GM19455 (cell line): Measurements from ENCODE around the gene TNFRSF1A.

Experiments
- ATAC-seq: cut with Tn5 transposase; IDR thresholded peaks from one replicate; pipeline ENCODE4 v1.9.1; 2021; ENCODE audit not compliant: unreplicated experiment

Gene TNFRSF1A

DNA sequence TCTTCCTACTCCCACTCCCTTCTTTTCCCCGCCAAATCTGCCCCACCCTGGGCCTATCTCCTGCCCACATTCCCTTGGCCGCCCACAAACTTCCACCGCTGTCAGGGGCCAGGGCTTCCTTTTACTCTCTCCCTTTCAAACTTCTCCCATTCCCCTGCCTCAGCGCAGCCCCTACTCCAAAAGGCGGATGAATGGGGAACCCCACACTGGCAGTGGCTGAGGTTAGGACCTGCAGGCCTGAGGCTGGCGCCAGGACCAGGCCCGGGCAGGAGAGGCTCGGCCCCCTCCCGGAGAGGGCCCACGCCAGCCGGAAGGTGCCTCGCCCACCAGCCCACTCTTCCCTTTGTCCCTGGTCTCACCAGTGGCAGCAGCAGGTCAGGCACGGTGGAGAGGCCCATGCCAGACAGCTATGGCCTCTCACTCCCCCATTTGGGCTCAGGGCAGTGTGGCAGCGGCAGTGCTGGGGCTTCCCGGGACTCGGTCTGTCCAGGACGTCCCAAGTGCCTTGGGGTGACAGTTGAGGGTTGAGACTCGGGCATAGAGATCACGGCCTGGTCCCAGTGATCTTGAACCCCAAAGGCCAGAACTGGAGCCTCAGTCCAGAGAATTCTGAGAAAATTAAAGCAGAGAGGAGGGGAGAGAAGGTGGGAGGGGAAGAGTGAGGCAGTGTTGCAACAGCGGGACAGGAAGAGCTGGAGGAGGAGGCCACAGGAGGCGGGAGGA lies at the start of gene TNFRSF1A:
Gene TNFRSF1A (minus strand): TSS at position 660 of the 723 bp plus-strand sequence. CDS start 262 bp downstream, at position 398.
- ATAC-seq, result no peak

- no peak for ATAC-seq
Observed at GRCh38 chr12:6391013-6391412, 49.1 kb upstream of the TNFRSF1A start.

DNA sequence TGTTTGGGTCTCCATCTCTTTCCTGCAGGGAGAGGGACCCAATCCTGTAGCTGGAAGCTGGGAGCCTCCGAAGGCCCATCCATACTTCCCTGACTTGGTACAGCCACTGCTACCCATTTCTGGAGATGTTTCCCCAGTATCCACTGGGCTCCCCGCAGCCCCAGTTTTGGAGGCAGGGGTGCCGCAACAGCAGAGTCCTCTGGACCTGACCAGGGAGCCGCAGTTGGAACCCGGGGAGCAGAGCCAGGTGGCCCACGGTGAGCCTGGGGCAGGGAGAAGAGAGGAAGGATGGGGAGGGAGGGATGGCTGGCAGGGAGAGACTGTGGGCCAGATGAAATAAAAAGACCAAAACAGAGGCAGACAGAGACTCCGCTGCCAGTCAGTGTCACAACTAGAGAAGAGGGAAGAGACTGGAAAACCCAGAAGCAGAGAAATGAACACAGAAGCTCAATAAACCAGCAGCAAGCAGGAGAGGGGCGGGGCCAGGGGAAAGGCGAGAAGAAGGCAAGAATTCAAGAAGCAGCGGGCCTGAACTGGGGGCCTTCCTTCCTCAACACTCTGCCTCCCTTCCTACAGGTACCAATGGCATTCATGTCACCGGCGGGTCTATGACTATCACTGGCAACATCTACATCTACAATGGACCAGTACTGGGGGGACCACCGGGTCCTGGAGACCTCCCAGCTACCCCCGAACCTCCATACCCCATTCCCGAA lies 48.4 kb upstream of the TNFRSF1A start:
- no peak for ATAC-seq

- no peak for ATAC-seq
Observed at GRCh38 chr12:6387541-6387940, 45.7 kb upstream of the TNFRSF1A start.

DNA sequence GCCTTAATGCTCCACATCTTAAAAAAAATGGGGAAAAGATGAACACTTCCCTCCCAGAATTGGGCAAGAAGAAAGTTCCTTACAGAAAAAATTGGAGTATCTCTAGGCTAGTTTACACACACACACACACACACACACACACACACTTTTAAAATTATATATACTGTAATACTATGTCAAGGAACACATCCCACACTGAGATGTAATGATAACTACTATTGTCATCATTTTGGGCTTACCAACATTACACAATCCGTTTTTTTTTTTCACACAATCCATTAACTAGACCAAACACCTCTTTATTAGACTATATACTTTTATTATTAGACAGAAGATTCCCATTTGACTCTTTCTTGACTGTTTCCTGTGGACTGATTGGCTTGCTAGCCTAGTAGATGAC lies 44.6 kb upstream of the TNFRSF1A start:
- no peak for ATAC-seq

- no peak for ATAC-seq
Observed at GRCh38 chr12:6386038-6386437, 44.2 kb upstream of the TNFRSF1A start.

DNA sequence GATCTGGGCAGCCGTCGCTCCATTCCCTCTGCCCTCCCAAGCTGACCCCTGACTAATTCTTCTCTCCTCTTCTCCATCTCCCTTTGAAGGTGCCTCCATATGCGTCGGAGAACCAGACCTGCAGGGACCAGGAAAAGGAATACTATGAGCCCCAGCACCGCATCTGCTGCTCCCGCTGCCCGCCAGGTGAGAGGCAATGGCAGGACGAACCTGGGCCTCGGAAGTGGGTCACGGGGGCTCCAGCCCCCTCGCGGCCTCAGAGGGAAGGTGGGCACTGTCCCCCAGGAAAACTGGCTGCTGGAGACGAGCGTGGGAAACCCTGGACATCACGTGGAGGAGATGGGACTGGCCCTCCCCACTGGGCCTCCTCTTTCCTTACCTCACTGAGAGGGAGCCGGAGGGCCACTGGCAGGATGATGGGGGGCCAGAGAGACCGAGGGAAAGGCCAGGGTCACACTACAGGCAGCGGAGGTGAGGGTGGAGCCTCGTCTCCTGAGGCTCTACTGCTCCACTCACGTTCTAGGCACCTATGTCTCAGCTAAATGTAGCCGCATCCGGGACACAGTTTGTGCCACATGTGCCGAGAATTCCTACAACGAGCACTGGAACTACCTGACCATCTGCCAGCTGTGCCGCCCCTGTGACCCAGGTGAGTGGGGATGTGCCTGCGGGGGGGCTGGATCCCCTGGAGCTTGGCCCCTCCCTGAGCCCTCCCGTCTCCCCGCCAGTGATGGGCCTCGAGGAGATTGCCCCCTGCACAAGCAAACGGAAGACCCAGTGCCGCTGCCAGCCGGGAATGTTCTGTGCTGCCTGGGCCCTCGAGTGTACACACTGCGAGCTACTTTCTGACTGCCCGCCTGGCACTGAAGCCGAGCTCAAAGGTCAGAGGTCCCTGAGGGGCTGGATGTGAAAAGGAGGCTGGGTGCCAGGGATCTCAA lies 42.9 kb upstream of the TNFRSF1A start:
- no peak for ATAC-seq

DNA sequence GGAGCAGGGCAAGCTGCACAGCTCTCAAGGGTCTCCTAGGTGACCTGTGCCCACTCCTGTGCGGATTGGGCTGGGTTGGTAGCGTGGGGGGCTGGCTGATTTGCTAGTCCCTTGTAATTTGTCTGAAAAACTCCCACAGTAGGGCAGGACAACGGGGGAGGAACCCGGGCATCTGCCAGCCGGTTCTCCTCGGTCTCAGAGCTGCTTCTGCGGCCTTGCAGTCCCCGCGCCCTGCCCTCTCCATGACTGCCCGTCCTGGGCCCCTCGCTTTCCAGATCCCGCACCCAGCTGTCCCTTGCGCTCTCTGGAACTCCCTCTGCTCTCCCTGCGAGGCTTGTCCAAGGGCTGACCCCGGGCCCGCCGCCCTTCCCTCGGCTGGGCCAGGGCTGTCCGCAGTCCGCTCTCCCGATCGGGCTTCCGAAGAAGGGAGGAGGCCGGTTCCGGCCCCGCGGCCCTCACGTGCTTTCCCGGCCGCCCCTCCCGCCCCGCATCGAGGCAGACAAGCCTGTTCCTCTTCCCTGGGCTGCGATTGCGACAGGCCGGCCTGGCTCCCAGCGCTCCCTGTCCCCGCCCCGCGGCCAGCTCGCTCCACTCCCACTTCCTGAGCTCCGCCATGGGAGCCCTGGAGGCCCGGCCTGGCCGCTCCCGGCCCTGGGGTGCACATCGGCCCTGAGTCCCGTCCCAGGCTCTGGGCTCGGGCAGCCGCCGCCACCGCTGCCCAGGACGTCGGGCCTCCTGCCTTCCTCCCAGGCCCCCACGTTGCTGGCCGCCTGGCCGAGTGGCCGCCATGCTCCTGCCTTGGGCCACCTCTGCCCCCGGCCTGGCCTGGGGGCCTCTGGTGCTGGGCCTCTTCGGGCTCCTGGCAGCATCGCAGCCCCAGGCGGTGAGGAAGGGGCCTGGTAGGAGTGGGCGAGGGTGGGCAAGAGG lies 42.0 kb upstream of the TNFRSF1A start, which contains the start of gene LTBR:
Gene LTBR (plus strand): TSS at position 591 of the 927 bp plus-strand sequence. CDS start 197 bp downstream, at position 788.
- ATAC-seq, result no peak

DNA sequence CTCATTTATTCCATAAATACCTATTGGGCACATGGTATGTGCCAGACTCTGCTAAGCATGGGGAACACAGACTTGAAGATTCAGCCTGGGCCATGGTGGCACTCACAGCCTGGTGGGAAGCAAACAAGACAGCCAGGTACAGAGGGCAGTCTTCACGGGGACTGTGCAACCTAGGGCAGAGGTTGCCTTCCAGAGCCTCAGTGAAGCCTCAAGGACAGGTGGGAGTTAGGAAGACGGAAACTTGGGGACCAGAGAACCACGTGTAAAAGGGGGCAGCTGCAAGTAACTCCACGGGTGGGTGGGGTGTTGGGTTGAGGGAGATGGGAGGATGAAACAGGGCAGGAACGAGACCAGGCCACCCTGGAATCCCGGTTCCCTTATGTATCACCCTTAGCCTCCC lies 41.1 kb upstream of the TNFRSF1A start:
- no peak for ATAC-seq

- no peak for ATAC-seq
Observed at GRCh38 chr12:6382371-6382770, 40.5 kb upstream of the TNFRSF1A start.

DNA sequence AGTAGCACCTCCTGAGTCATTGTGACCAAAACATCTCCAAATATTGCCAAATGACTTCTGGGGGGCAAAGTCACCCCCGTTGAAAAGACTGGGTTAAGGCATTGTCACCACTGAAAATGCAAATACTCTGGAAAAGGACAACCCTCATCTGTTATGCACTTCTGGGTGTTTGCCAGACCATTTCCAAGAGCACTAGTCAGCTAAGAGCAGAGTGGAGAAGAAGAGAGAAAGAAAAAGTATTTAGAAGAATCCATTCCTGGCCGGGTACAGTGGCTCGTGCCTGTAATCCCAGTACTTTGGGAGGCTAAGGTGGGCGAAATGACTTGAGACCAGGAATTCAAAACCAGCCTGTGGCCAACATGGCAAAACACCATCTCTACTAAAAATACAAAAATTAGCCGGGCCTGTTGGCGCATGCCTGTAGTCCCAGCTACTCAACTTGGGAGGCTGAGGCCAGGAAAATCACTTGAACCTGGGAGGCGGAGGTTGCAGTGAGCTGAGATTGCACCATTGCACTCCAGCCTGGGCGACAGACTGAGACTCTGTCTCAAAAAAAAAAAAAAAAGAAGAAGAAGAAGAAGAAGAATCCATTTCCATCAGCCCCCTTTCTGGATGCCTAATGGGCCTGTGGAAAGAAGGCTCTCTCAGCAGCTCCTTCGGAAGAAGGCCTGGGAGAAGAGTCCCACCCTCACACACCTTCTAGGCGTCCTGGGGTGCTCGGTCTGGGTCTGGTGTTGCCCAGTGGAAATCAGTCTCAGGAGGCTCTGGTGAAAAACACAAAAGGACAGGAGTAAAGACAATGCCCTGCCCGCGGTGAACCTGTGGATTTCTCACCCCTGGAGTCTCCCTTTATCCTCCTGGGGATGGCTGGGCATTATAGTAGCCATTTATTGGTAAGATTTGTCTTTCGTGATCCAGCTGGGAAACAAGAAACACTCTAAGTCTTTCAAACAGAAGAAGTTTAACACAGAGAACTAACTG lies 38.6 kb upstream of the TNFRSF1A start:
- no peak for ATAC-seq

- ATAC-seq, result no peak
Observed at GRCh38 chr12:6378709-6379472, 37.0 kb upstream of the TNFRSF1A start.

DNA sequence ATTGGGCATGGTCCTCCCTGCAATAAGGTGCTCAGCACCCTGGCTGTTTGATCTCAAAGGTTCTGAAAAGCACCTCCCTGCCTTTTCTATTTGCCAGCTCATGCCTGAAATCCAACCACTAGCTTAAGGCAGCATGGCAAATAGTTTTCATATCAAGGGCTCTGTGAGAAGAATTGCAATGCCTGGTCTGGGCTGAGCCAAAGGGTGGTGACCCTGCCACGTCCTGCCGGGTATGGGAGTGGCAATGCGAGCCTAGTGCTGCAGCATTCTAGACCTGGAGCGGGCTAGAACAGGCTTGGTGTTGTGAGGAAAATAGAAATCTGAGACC lies 35.8 kb upstream of the TNFRSF1A start:
- no peak for ATAC-seq

GRCh38 chr12:6376870-6377666 lies 35.2 kb upstream of the TNFRSF1A start:
- no peak for ATAC-seq

DNA sequence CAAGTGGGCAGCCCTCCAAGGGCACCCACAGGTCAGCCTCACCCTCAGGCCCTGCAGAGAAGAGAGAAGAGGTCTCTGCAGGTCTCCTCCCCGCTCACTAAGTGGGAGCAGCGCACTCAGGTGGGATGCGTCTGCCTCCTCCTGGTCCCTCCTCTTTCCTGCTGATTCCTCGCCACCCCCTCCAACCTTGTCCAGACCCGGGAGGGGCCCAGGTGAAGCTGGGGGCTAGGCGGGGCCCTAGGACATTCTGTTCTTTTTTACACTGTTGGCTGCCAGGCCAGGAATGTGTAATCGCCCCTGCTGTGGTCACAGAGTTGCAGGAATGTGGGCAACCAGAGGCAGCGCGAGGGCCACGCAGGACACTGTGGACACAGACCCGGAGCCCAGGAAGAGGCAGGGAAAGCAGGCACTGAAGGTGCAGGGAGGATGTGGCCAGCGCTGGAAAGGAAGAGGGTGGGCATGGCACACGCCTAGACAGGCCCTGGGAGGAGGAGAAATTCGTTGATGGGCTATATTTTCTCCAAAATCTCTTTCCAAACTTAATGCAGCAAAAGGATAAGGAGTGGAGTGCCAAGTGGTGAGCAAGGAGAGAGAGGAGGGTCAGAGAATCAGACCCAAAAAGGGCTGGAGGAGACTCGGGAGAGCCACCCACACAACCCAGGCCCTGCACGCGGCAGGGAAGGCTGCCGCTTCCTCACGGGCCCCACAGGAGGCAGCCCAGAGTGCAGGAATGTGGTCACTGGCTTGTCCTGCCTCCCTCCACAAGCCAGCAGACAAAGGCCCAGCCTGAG lies 34.4 kb upstream of the TNFRSF1A start:
- ATAC-seq, result no peak

- no peak for ATAC-seq
Observed at GRCh38 chr12:6375269-6376078, 33.6 kb upstream of the TNFRSF1A start, which contains the start of gene SCNN1A. Gene SCNN1A (minus strand): TSS chr12:6375563. CDS start chr12:6374783, 780 bp downstream.
